NCI-H2196 (cell line): ENCODE measurements around the gene ACKR3.

Experiments
- DNase-seq: peaks from one replicate; lab custom pipeline; 2025; ENCODE audit not compliant: unreplicated experiment; lab: John Stamatoyannopoulos, UW

The ACKR3 gene

GRCh38 chr2:236549165-236549564 lies 20.5 kb upstream of the ACKR3 start:
- DNase-seq: no peak

DNA sequence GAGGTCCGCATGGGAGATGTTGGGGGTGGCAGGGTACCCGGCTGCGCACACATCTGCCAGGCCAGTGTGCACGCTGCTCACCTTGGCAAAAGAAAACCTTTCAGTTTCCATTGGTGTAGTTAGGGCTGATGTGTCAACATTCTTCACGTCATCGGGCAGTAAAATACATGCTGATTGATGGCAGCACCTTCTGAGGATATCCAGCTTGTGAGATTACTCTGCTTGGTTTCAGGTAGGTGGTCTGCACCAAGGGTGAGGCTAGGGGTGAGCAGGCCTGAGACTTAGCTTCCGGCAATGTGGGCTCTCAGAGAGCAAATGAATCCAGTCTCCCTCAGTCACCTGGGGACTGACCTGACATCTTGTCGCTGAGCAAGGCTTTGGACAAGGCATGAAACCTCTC lies 19.3 kb upstream of the ACKR3 start:
- no peak for DNase-seq

- no peak for DNase-seq
These were observed 18.7 kb upstream of the ACKR3 start for GRCh38 chr2:236550701-236551465.

- no peak for DNase-seq
These were observed 18.0 kb upstream of the ACKR3 start for GRCh38 chr2:236551471-236552211.

GRCh38 chr2:236552212-236552542 lies 17.4 kb upstream of the ACKR3 start:
- DNase-seq: no peak

- no peak for DNase-seq
These were observed 16.9 kb upstream of the ACKR3 start for GRCh38 chr2:236552581-236553363.

DNA sequence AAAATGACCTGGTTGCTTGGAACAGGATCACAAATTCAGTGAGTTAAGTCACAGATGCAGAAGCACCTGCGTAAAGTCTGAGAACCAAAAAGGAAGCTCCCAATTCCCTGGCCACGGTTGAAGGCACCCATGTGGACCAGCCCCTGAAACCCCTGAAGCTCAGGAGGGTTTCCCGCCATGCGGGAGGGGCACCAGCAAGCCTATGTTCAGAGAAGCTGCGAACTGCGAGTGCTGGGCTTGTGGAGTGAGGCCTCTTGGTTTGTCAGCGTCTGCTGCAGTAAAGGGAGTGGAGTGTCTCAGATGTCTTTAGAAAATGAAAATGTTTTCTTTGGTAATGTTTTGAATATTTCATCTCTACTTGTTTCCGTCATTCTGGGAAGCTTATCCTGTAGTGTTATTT lies 16.1 kb upstream of the ACKR3 start:
- DNase-seq: no peak

GRCh38 chr2:236554629-236555282 lies 14.9 kb upstream of the ACKR3 start:
- no peak for DNase-seq

- no peak for DNase-seq
These were observed 14.1 kb upstream of the ACKR3 start for GRCh38 chr2:236555481-236555880.

DNA sequence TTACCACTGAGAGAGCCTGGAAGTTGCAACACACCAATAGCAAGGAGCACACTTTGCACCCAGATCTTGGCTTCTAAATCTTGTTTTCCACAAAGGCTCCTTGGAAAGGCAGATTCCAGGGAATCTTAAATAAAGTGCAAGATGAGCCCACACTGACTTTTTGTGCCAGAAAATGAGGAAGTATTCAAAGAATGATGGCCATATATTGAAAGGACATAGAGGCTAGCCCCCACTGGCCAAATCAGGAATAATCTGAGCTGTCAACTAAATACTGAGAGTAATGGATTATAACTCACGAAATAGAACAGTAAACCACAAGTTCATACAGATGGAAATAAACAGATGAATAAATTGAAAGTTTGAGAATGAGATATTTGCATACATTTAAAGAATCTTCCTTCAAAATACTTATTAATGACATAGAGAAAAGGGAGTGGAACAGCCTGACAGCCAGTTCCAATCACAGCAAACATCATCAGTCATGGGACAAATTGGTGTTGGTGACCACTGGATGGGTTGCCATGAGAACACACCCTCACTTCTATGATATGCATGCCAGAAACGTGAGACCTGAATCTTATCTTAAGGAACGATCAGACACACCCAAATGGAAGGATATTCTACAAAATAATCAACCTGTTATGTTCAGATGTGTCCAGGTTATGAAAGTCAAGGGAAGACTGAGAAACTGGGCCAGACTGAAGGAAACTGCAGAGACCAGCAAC lies 12.2 kb upstream of the ACKR3 start:
- DNase-seq: no peak

GRCh38 chr2:236558036-236558435 lies 11.6 kb upstream of the ACKR3 start:
- no peak for DNase-seq

GRCh38 chr2:236558993-236559978 lies 10.3 kb upstream of the ACKR3 start:
- DNase-seq: no peak

DNA sequence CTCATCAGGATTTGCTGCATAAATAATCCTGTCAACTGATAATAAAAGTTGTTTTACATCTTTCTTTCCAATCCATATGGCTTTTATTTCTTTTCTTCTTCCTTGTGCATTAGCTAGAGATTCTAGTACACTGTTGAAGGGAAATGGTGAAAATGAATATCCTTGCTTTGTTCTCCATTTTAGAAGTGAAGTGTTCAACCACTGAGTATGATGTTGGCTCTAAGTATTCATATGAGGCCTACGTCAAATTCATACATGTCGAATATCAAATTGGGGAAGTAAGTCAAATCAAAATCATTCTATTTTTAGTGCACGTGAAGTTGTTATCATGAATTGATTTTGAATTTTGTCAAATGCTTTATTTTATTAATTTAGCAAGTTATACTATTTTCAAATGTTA lies 7.8 kb upstream of the ACKR3 start:
- no peak for DNase-seq

DNA sequence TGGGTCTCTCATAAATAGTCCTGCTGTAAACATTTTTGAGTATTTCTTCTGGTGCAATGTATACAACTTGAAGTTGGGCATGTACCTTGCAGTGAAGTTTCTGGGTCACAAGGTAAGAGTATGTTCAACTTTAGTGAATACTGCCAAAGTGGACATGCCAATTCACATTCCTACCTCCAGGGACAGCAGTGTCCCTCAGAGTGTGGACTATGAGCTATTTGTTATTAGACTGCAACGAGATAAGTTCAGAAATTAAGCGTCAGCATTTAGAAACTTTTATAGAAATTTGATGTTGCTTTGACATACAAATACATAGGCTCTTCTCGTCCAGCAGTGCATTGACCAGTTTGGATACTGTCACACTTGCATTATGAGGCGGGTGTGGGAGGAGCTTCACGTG lies 7.2 kb upstream of the ACKR3 start:
- DNase-seq: no peak

GRCh38 chr2:236563953-236564352 lies 5.7 kb upstream of the ACKR3 start:
- no peak for DNase-seq

- no peak for DNase-seq
These were observed 4.4 kb upstream of the ACKR3 start for GRCh38 chr2:236565212-236565611.

DNA sequence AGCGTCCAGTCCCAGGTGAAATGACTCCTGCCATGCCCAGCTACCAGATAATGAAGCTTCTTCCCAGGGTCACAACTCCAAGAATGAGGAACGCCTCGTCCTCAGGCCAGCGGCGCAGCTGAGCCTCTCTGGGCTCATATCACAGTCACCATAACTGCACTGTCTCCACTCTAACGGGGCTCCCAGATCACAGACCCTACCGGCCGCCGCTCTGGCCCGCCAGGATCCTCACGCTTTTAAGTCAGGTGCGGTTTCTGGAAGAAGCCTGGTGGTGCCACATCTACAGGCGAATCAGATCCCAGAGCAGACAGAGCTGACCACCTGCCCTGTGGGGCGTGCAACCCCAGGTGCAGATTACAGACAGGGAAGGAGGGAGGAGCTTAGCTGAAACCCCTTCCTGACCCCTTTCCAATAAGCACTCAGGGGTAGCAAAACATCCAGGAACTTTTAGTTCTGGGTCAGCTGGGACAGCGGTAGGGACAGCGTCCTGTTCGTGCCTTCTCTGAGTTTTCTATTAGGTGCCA lies 3.7 kb upstream of the ACKR3 start:
- DNase-seq: no peak

DNA sequence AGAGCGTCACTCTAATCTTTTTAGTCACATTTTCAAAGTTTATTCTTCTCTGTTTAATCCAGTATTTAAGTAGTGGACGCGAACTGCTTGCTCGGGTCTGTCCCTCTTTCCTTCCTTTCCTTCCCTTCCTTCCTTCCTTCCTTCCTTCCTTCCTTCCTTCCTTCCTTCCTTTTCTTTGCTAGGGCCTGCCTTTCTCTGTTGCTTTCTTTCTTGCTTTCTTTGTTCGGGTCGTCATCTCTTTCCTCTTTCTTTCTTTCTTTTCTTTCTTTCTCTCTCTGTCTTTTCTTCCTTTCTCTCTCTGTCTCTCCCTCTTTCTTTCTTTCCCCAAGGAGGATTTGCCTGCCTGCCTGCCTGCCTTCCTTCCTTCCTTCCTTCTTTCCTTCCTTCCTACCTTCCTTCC lies 3.0 kb upstream of the ACKR3 start:
- DNase-seq: no peak
